GM12874 (cell line): Measurements from ENCODE around the gene ZNF341.

Source experiments
- CTCF ChIP-seq: IDR thresholded peaks from 2 replicates; pipeline ENCODE4 v1.5.1; 2011; ENCODE audit warnings: low read depth, mild to moderate bottlenecking, control low read depth, low read length, moderate library complexity; ENCODE audit not compliant: insufficient read depth

ZNF341 gene

GRCh38 chr20:33770005-33770404, 38.2 kb downstream of the ZNF341 start:
- TF ChIP-seq CTCF, result no peak

- TF ChIP-seq CTCF, result no peak
These were observed 40.1 kb downstream of the ZNF341 start for GRCh38 chr20:33771938-33772337.

GRCh38 chr20:33772439-33772838, 40.6 kb downstream of the ZNF341 start:
- TF ChIP-seq CTCF, result no peak

- no peak for TF ChIP-seq CTCF
These were observed 41.8 kb downstream of the ZNF341 start for GRCh38 chr20:33773412-33774089.

- TF ChIP-seq CTCF, result no peak
These were observed 46.0 kb downstream of the ZNF341 start for GRCh38 chr20:33777816-33778215.

- TF ChIP-seq CTCF, result no peak
These were observed 49.3 kb downstream of the ZNF341 start for GRCh38 chr20:33781133-33781532.

- TF ChIP-seq CTCF, result no peak
These were observed 50.1 kb downstream of the ZNF341 start for GRCh38 chr20:33781945-33782344.
